Measurements from ENCODE around the gene HEMK1. TPM values are rescaled to one million over a fixed set of nuclear protein-coding genes. Genes with fewer than 3 reads are reported as not detected.

HEMK1 gene
- total RNA-seq, 4 donors from 2014 or later = 3.8 to 10.6 (median 8.4) TPM

DNA sequence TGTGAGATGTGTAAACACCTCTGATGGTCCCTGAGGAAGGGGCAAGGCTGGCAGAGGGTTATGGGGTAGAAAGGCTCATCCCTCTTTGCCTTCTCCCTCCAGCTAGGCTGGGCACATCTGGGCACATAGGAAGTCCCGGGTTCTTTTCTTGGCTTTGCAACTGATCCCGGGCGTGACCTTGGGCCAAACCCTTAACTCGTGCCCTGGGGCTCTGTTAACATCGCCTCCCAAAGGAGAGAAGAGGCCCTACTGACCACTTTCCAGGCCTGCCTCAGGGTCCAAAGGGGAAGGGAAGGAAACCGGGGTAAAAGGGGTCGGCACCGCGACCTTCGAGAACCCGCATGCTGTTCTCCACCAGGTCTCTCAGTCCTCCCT is 2.3 kb upstream of the HEMK1 start:
- 9% methylated on average over 11 of the region's 11 CpGs for WGBS
- Histone ChIP-seq H3K36me3 (no peaks in the 10 kb centered on the region), H3K9me3 (no peaks in the 10 kb centered on the region), H3K4me1 (peaks cover 36% of the 10 kb centered on the region), H3K27ac (peak overlapping the region; percentile 47), H3K4me3 (peak overlapping the region; percentile 61), H3K27me3 (no peaks in the 10 kb centered on the region)
- TF ChIP-seq POLR2AphosphoS5 (IDR thresholded peaks at IDR 0.05) = no peak
- TF ChIP-seq POLR2A (IDR thresholded peaks at IDR 0.05) = no peak
- DNase-seq (ENCODE audit: low spot score in 2 of 2) = no peak

GRCh38 chr3:50567386-50568167 is 1.7 kb upstream of the HEMK1 start, which contains the start of gene C3orf18:
Gene C3orf18 (minus strand): TSS chr3:50567747. CDS start chr3:50565699, 2,048 bp downstream.
- TF ChIP-seq EP300 (IDR thresholded peaks at IDR 0.05) (no peak), POLR2A (IDR thresholded peaks at IDR 0.05) (peak in 1 of 2 donors; percentile 12)
- peaks cover 41% of the 10 kb centered on the region for H3K4me1 ChIP-seq
- 10% methylated on average over 17 of the region's 53 CpGs for WGBS

DNA sequence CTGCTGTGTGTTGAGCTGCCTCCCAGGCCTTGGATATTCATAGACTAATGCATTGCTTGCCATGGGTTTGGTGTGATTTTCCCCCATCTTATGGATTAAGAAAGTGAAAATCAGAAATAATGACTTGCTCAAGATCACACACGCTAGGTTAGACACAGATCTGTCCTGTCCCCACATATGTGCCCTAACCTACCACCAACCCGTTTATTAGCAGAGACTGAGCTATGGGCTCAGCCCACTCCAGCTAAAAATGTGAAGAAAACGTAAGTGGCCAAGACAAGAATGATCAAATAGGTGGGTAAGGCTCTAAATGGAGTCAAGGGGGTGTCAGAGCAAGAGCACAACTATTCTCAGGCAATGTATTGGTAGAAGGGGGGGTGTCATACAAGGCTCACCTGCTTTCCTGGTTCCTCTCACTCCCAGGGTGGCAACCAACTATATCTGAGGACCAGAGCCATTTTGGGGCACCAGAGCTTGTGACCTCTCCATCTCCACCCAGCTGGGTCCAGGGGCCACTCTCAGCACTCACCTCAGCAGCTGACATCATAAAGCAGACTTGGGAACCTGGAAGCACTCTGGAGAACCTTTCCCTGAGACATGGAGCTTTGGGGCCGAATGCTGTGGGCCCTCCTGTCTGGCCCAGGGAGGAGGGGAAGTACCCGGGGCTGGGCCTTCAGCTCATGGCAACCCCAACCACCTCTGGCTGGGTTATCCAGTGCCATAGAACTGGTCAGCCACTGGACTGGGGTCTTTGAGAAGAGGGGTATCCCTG is 1.4 kb downstream of the HEMK1 start:
- no peak overlapping the region for H3K4me3 ChIP-seq
- no peaks in the 10 kb centered on the region for H3K27me3 ChIP-seq
- peaks cover 3% of the 10 kb centered on the region for H3K36me3 ChIP-seq
- H3K9me3 ChIP-seq = no peaks in the 10 kb centered on the region
- 77% methylated on average over 5 of the region's 5 CpGs for WGBS
- no peak for DNase-seq (ENCODE audit: low spot score in 2 of 2)
- H3K4me1 ChIP-seq = peaks cover 65% of the 10 kb centered on the region
- TF ChIP-seq POLR2A (IDR thresholded peaks at IDR 0.05) (no peak), CTCF (IDR thresholded peaks at IDR 0.05) (no peak), EP300 (IDR thresholded peaks at IDR 0.05) (no peak), POLR2AphosphoS5 (IDR thresholded peaks at IDR 0.05) (no peak)
- no peak overlapping the region for H3K27ac ChIP-seq

More at GRCh38 chr3:50567386-50568167, 1.7 kb upstream of the HEMK1 start, which contains the start of gene C3orf18:
- Histone ChIP-seq H3K27ac (peak within 1 kb of the TSS; percentile 47), H3K27me3 (no peaks in the 10 kb centered on the region), H3K36me3 (no peaks in the 10 kb centered on the region), H3K9me3 (no peaks in the 10 kb centered on the region), H3K4me3 (peak within 1 kb of the TSS; percentile 67)
- peak; percentile 96 to 97 for DNase-seq (ENCODE audit: low spot score in 2 of 2)

- WGBS = 85% methylated on average over 2 of the region's 4 CpGs
- Histone ChIP-seq H3K27me3 (no peaks in the 10 kb centered on the region), H3K4me3 (no peak overlapping the region), H3K9me3 (no peaks in the 10 kb centered on the region), H3K27ac (no peak overlapping the region), H3K4me1 (peaks cover 65% of the 10 kb centered on the region), H3K36me3 (peaks cover 3% of the 10 kb centered on the region)
- no peak for TF ChIP-seq POLR2AphosphoS5 (IDR thresholded peaks at IDR 0.05)
- no peak for TF ChIP-seq CTCF (IDR thresholded peaks at IDR 0.05)
- no peak for TF ChIP-seq POLR2A (IDR thresholded peaks at IDR 0.05)
- TF ChIP-seq EP300 (IDR thresholded peaks at IDR 0.05) = no peak
- no peak for DNase-seq (ENCODE audit: low spot score in 2 of 2)
Measured at GRCh38 chr3:50571486-50571885, 2.2 kb downstream of the HEMK1 start.

GRCh38 chr3:50572158-50572557 is 2.8 kb downstream of the HEMK1 start:
- peak; percentile 91 to 93 for TF ChIP-seq CTCF (IDR thresholded peaks at IDR 0.05)
- TF ChIP-seq EP300 (IDR thresholded peaks at IDR 0.05) = no peak
- no peak for TF ChIP-seq POLR2A (IDR thresholded peaks at IDR 0.05)
- no peak overlapping the region for H3K27ac ChIP-seq
- peaks cover 59% of the 10 kb centered on the region for H3K4me1 ChIP-seq
- no peaks in the 10 kb centered on the region for H3K27me3 ChIP-seq
- peak in 1 of 2 donors; percentile 87 for DNase-seq (ENCODE audit: low spot score in 2 of 2)
- H3K36me3 ChIP-seq = peaks cover 7% of the 10 kb centered on the region
- 0% methylated on average over 1 of the region's 1 CpG for WGBS
- H3K4me3 ChIP-seq = no peak overlapping the region
- H3K9me3 ChIP-seq = no peaks in the 10 kb centered on the region

GRCh38 chr3:50572801-50573371 is 3.6 kb downstream of the HEMK1 start:
- Histone ChIP-seq H3K36me3 (peaks cover 14% of the 10 kb centered on the region), H3K4me3 (no peak overlapping the region), H3K27me3 (no peaks in the 10 kb centered on the region), H3K9me3 (no peaks in the 10 kb centered on the region), H3K27ac (no peak overlapping the region), H3K4me1 (peaks cover 52% of the 10 kb centered on the region)
- DNase-seq (ENCODE audit: low spot score in 2 of 2) = no peak
- WGBS = 94% methylated on average over 3 of the region's 4 CpGs
- TF ChIP-seq POLR2AphosphoS5 (IDR thresholded peaks at IDR 0.05) (no peak), CTCF (IDR thresholded peaks at IDR 0.05) (no peak), EP300 (IDR thresholded peaks at IDR 0.05) (no peak), POLR2A (IDR thresholded peaks at IDR 0.05) (no peak)

All from suprapubic skin (tissue), 4 donors.